Measurements from ENCODE around the gene PTCSC3.

Gene PTCSC3

DNA sequence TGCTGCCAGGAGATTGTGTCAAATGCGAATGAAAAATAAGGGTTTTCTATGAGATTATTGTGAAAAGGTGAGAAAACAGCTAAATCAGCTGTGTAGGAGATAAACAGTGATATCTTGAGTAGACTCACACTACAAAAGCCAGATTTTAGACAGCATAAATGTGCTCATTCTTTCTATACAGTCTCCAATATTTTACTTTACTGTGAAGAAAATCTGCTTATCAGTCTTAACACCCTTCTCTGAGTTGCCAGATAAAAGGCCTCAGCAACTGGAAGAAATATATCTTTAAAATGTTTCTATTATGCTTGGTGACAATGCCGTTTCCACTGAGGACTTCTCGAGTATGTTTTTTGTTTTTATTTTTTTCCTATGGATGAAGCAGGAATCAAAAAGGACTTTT lies 47.0 kb upstream of the PTCSC3 start:
- TF ChIP-seq SPI1 (IDR thresholded peaks at IDR 0.05; ENCODE audit: borderline replicate concordance, low read depth) (no peak), GABPA (IDR thresholded peaks at IDR 0.05; ENCODE audit: low read depth) (no peak), POLR2AphosphoS5 (IDR thresholded peaks at IDR 0.05; ENCODE audit: low read depth) (no peak)
- TF ChIP-seq, protein P1, sequence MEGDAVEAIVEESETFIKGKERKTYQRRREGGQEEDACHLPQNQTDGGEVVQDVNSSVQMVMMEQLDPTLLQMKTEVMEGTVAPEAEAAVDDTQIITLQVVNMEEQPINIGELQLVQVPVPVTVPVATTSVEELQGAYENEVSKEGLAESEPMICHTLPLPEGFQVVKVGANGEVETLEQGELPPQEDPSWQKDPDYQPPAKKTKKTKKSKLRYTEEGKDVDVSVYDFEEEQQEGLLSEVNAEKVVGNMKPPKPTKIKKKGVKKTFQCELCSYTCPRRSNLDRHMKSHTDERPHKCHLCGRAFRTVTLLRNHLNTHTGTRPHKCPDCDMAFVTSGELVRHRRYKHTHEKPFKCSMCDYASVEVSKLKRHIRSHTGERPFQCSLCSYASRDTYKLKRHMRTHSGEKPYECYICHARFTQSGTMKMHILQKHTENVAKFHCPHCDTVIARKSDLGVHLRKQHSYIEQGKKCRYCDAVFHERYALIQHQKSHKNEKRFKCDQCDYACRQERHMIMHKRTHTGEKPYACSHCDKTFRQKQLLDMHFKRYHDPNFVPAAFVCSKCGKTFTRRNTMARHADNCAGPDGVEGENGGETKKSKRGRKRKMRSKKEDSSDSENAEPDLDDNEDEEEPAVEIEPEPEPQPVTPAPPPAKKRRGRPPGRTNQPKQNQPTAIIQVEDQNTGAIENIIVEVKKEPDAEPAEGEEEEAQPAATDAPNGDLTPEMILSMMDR (IDR thresholded peaks at IDR 0.05; ENCODE audit: insufficient read depth, low read length): no peak
- TF ChIP-seq, protein P2, sequence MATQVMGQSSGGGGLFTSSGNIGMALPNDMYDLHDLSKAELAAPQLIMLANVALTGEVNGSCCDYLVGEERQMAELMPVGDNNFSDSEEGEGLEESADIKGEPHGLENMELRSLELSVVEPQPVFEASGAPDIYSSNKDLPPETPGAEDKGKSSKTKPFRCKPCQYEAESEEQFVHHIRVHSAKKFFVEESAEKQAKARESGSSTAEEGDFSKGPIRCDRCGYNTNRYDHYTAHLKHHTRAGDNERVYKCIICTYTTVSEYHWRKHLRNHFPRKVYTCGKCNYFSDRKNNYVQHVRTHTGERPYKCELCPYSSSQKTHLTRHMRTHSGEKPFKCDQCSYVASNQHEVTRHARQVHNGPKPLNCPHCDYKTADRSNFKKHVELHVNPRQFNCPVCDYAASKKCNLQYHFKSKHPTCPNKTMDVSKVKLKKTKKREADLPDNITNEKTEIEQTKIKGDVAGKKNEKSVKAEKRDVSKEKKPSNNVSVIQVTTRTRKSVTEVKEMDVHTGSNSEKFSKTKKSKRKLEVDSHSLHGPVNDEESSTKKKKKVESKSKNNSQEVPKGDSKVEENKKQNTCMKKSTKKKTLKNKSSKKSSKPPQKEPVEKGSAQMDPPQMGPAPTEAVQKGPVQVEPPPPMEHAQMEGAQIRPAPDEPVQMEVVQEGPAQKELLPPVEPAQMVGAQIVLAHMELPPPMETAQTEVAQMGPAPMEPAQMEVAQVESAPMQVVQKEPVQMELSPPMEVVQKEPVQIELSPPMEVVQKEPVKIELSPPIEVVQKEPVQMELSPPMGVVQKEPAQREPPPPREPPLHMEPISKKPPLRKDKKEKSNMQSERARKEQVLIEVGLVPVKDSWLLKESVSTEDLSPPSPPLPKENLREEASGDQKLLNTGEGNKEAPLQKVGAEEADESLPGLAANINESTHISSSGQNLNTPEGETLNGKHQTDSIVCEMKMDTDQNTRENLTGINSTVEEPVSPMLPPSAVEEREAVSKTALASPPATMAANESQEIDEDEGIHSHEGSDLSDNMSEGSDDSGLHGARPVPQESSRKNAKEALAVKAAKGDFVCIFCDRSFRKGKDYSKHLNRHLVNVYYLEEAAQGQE (IDR thresholded peaks at IDR 0.05; ENCODE audit: insufficient replicate concordance, low read depth): no peak
- Histone ChIP-seq H3K27me3 (ENCODE audit: insufficient read depth, poor library complexity, severe bottlenecking) (no peaks in the 10 kb centered on the region), H3K27ac (replicated peaks) (no peak overlapping the region), H3K4me3 (replicated peaks; ENCODE audit: insufficient read depth, low read length) (no peak overlapping the region)
- no peak for DNase-seq (ENCODE audit: low read depth in 1 of 2, low spot score in 1 of 2)

DNA sequence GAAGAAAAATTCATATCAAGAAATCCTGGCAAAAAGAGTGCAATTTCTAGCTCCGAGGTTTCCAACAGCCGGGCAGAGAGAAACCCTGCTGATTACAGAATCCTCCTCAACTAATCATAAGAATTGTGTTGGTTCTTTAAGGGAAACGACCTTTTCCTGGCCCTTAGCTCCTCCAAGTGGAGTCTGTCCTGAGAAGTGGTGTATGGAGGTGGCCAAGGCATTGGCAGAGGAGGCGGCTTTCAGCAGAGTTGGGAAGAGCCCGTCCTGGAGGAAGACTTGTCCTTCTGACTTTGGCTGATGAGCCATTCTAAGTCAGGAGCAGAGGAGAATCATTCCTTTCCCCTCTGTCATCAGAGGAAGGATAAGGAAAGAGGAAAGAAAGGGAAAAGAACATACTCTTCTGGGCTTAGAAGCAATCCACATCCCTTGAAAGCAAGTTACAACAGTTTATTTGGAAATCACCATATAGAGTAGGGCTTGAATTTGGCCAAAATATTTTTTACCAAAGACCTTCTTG lies 46.5 kb upstream of the PTCSC3 start:
- TF ChIP-seq, protein P1 (IDR thresholded peaks at IDR 0.05; ENCODE audit: insufficient read depth, low read length): no peak
- TF ChIP-seq, protein P2 (IDR thresholded peaks at IDR 0.05; ENCODE audit: insufficient replicate concordance, low read depth): no peak
- TF ChIP-seq POLR2AphosphoS5 (IDR thresholded peaks at IDR 0.05; ENCODE audit: low read depth): no peak
- no peak for TF ChIP-seq GABPA (IDR thresholded peaks at IDR 0.05; ENCODE audit: low read depth)
- no peak for TF ChIP-seq SPI1 (IDR thresholded peaks at IDR 0.05; ENCODE audit: borderline replicate concordance, low read depth)
- Histone ChIP-seq H3K27ac (replicated peaks) (no peak overlapping the region), H3K27me3 (ENCODE audit: insufficient read depth, poor library complexity, severe bottlenecking) (no peaks in the 10 kb centered on the region), H3K4me3 (replicated peaks; ENCODE audit: insufficient read depth, low read length) (no peak overlapping the region)
- DNase-seq (ENCODE audit: low read depth in 1 of 2, low spot score in 1 of 2): no peak

DNA sequence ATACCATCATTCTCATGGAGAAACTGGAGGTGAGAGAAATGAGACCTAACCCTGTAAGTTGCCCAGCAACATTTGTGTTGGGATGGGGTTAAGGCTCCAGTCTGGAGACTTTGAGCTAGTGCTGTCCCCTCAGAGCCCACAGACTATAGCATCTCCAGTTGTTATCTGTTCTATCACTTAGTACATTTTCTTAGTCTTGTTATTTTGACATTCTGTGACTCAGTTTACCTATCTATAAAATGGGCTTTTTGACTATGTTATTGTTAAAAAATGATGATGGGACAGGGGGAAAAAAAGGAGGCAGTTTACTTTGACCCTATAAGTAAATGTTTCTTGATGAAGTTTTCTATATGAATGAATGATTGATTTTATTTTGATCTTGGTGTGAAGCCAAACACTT lies 45.8 kb upstream of the PTCSC3 start:
- Histone ChIP-seq H3K4me3 (replicated peaks; ENCODE audit: insufficient read depth, low read length) (no peak overlapping the region), H3K27me3 (ENCODE audit: insufficient read depth, poor library complexity, severe bottlenecking) (no peaks in the 10 kb centered on the region), H3K27ac (replicated peaks) (no peak overlapping the region)
- no peak for DNase-seq (ENCODE audit: low read depth in 1 of 2, low spot score in 1 of 2)
- TF ChIP-seq GABPA (IDR thresholded peaks at IDR 0.05; ENCODE audit: low read depth) (no peak), SPI1 (IDR thresholded peaks at IDR 0.05; ENCODE audit: borderline replicate concordance, low read depth) (no peak), POLR2AphosphoS5 (IDR thresholded peaks at IDR 0.05; ENCODE audit: low read depth) (no peak)
- TF ChIP-seq, protein P2 (IDR thresholded peaks at IDR 0.05; ENCODE audit: insufficient replicate concordance, low read depth): no peak
- TF ChIP-seq, protein P1 (IDR thresholded peaks at IDR 0.05; ENCODE audit: insufficient read depth, low read length): no peak

Data from HL-60 (cell line).